ENCODE data around the gene FKBP1A.

FKBP1A gene

GRCh38 chr20:1430004-1430451, 37.2 kb upstream of the FKBP1A start:
- Mint-ChIP-seq H3K27ac (peak overlapping the region; percentile 57 to 76 (median 75)), H3K9me3 (peaks cover 7% of the 10 kb centered on the region), H3K36me3 (ENCODE audit: low read depth) (peaks cover 12% of the 10 kb centered on the region), H3K4me3 (no peak overlapping the region), H3K4me1 (peaks cover 17% of the 10 kb centered on the region), H3K27me3 (ENCODE audit: low read depth) (no peaks in the 10 kb centered on the region)
- TF ChIP-seq CTCF (IDR thresholded peaks at IDR 0.05; ENCODE audit: unreplicated experiment in 3 of 3): no peak

GRCh38 chr20:1429143-1429728, 36.4 kb upstream of the FKBP1A start:
- H3K36me3 Mint-ChIP-seq (ENCODE audit: low read depth): peaks cover 7% of the 10 kb centered on the region
- H3K9me3 Mint-ChIP-seq: peaks cover 6% of the 10 kb centered on the region
- no peak for TF ChIP-seq CTCF (IDR thresholded peaks at IDR 0.05; ENCODE audit: unreplicated experiment in 3 of 3)
- H3K4me1 Mint-ChIP-seq: peaks cover 17% of the 10 kb centered on the region
- H3K27ac Mint-ChIP-seq: no peak overlapping the region
- no peaks in the 10 kb centered on the region for H3K27me3 Mint-ChIP-seq (ENCODE audit: low read depth)
- no peak overlapping the region for H3K4me3 Mint-ChIP-seq

- peak in 1 of 3 experiments; percentile 14 for TF ChIP-seq CTCF (IDR thresholded peaks at IDR 0.05; ENCODE audit: unreplicated experiment in 3 of 3)
- Mint-ChIP-seq H3K9me3 (peaks cover 1% of the 10 kb centered on the region), H3K4me1 (peaks cover 17% of the 10 kb centered on the region), H3K4me3 (no peak overlapping the region), H3K27ac (peak overlapping the region in 2 of 3 experiments; percentile 4 to 65), H3K36me3 (ENCODE audit: low read depth) (peaks cover 2% of the 10 kb centered on the region), H3K27me3 (ENCODE audit: low read depth) (no peaks in the 10 kb centered on the region)
Measured at GRCh38 chr20:1427457-1428054, 34.7 kb upstream of the FKBP1A start.

GRCh38 chr20:1426231-1426849, 33.5 kb upstream of the FKBP1A start:
- Mint-ChIP-seq H3K4me1 (peaks cover 17% of the 10 kb centered on the region), H3K9me3 (peaks cover 3% of the 10 kb centered on the region), H3K27ac (no peak overlapping the region), H3K27me3 (ENCODE audit: low read depth) (no peaks in the 10 kb centered on the region), H3K36me3 (ENCODE audit: low read depth) (no peaks in the 10 kb centered on the region), H3K4me3 (no peak overlapping the region)
- no peak for TF ChIP-seq CTCF (IDR thresholded peaks at IDR 0.05; ENCODE audit: unreplicated experiment in 3 of 3)

GRCh38 chr20:1424336-1424735, 31.5 kb upstream of the FKBP1A start:
- Mint-ChIP-seq H3K4me3 (no peak overlapping the region), H3K27ac (no peak overlapping the region), H3K27me3 (ENCODE audit: low read depth) (no peaks in the 10 kb centered on the region), H3K36me3 (ENCODE audit: low read depth) (no peaks in the 10 kb centered on the region), H3K4me1 (peaks cover 9% of the 10 kb centered on the region), H3K9me3 (peaks cover 5% of the 10 kb centered on the region)
- no peak for TF ChIP-seq CTCF (IDR thresholded peaks at IDR 0.05; ENCODE audit: unreplicated experiment in 3 of 3)

All from nephron (organoid).